D721Med (cell line): ENCODE data around the gene EDN1.

Experiments
- DNase-seq: peaks from one replicate; pipeline ENCODE4 v3.0.0; 2011; ENCODE audit warnings: low spot score; ENCODE audit not compliant: insufficient read length
- FAIRE-seq: peaks from 2 replicates; lab custom pipeline; 2011; peaks lifted over from hg19 to GRCh38; lab: Jason Lieb, UNC
- TF ChIP-seq, protein P1 (sequence below): IDR thresholded peaks from 2 replicates; pipeline ENCODE4 v1.5.1; 2012; ENCODE audit warnings: mild to moderate bottlenecking, control low read depth; ENCODE audit not compliant: insufficient read depth; ENCODE audit errors: missing control alignments

The EDN1 gene

DNA sequence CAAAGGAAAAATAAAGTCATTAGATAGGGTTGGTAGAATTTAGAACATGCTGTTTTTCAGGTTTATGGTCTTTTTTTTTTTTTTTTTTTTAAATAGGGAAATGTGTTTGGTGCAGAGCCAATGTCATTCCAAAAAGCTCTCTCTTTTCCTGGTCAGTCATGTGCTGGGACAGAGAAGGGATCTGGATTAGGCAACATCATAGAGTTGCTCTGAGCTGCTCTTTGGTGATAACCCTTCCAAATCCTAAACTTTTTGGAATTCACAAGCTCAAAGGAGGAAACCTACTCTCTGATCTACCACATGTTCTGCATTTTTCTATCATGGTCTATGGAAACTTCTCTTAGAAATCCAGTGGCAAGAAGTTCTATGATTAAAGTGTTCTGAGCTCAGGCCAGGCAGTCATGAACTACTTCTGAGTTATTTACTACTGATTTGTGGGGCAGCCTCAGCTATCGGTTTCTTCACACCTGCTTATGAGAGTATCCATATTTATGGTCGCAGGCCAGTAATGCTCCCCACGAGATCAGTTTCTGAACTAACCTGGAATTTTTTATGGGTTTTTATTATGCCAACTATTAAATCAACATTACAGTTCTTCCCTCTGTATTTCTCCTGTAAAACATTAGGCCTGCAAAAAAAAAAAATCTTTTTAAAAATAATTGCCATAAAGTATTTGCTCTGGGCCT lies 4.8 kb downstream of the EDN1 start:
- no peak for FAIRE-seq
- DNase-seq, result no peak
- TF ChIP-seq, protein P1, sequence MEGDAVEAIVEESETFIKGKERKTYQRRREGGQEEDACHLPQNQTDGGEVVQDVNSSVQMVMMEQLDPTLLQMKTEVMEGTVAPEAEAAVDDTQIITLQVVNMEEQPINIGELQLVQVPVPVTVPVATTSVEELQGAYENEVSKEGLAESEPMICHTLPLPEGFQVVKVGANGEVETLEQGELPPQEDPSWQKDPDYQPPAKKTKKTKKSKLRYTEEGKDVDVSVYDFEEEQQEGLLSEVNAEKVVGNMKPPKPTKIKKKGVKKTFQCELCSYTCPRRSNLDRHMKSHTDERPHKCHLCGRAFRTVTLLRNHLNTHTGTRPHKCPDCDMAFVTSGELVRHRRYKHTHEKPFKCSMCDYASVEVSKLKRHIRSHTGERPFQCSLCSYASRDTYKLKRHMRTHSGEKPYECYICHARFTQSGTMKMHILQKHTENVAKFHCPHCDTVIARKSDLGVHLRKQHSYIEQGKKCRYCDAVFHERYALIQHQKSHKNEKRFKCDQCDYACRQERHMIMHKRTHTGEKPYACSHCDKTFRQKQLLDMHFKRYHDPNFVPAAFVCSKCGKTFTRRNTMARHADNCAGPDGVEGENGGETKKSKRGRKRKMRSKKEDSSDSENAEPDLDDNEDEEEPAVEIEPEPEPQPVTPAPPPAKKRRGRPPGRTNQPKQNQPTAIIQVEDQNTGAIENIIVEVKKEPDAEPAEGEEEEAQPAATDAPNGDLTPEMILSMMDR, result no peak

DNA sequence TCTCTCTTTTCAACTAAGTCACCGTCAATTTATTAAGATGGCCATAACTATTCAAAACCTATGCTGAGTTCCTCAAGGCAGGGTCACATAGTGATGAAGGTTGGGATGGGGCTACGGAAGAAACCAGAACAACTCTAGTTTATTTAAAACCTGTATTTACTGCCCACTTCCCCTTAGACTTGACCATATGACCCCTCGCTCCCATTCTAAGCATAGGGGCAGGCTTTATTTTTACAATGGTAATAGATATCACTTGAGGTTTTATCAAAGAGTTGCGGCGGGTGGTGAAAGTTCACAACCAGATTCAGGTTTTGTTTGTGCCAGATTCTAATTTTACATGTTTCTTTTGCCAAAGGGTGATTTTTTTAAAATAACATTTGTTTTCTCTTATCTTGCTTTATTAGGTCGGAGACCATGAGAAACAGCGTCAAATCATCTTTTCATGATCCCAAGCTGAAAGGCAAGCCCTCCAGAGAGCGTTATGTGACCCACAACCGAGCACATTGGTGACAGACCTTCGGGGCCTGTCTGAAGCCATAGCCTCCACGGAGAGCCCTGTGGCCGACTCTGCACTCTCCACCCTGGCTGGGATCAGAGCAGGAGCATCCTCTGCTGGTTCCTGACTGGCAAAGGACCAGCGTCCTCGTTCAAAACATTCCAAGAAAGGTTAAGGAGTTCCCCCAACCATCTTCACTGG lies 5.5 kb downstream of the EDN1 start:
- TF ChIP-seq, protein P1, result no peak
- no peak for FAIRE-seq

DNA sequence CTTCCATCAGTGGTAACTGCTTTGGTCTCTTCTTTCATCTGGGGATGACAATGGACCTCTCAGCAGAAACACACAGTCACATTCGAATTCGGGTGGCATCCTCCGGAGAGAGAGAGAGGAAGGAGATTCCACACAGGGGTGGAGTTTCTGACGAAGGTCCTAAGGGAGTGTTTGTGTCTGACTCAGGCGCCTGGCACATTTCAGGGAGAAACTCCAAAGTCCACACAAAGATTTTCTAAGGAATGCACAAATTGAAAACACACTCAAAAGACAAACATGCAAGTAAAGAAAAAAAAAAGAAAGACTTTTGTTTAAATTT lies 6.1 kb downstream of the EDN1 start:
- TF ChIP-seq, protein P1, result no peak
- DNase-seq (no peak), FAIRE-seq (no peak)

More for the DNA sequence above, 5.5 kb downstream of the EDN1 start:
- no peak for DNase-seq

DNA sequence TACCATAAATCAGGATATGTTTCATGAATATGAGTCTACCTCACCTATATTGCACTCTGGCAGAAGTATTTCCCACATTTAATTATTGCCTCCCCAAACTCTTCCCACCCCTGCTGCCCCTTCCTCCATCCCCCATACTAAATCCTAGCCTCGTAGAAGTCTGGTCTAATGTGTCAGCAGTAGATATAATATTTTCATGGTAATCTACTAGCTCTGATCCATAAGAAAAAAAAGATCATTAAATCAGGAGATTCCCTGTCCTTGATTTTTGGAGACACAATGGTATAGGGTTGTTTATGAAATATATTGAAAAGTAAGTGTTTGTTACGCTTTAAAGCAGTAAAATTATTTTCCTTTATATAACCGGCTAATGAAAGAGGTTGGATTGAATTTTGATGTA lies 6.4 kb downstream of the EDN1 start:
- DNase-seq, result no peak
- TF ChIP-seq, protein P1, result no peak
- no peak for FAIRE-seq

DNA sequence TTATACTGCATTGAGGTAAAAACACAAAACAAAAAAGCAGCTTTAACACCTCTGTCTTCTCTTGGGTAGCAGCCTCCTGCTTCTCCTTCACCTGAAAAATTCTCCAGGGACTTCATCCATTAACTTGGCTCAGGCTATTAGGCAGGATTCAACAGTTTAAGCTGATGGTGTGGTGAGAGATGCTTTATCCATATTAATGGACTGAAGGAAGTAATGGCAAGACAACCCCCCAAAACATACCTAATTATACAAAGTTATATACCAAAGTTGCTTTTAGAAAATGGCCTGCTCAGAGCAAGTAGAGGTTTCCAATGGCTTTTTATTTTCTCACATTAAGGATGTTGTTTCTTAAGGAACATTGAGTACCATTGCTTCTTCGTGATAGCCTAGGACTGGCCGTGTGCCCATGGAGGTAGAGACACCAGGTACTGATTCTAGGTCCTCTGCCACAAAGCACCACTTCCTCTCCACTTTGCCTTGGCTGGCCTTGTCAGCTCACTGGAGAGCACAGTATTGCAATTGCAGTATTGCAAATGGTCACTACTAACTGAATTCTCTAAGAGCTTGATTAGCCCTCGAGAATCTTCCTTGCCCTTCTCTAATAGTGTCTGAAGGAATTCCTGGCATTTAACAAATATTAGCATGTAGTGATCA lies 7.3 kb downstream of the EDN1 start:
- TF ChIP-seq, protein P1, result no peak
- DNase-seq (no peak), FAIRE-seq (no peak)

DNA sequence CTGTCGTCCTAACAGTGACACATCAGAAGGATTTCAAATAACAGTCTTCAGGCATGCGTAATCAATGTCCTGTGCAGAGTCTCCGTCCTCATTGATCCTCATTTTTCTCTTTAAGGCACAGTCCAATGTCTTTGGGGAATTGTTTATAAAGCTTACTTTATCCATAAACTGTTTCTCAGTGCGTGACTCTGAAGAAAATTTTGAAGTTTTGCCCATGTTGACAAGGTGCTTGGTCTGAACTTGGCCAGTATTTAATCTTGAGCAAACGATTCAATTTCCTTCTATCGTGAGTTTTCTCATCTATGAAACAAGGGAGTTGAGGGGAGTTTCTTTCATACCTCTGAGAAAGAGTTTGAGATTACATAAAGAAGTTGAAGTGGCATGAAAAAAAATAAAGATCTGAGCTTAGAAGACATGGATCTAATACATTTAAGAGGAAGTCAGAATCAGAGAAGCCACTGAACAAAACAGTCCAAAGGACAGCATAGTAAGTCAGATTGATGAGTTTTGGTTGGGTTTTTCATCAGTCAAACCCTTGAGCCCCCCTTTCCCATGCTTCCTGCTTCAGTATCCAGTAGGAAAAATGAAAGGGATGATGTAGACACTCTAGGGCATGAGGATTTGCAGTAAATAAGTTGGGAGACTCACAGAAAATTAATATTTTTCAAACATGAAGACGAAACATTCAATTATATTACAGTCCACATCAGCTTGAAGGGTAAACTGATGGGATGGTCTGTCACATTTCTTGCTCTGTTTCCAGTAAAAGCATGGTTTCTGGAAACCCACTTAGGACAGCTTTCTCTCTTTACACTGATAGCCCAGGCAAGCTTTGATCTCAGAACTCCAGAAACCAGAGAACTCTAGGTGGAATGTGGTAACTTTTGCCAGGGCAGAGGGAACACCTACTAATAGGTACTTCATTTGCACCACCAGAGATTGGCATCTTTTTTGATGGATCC lies 8.1 kb downstream of the EDN1 start:
- no peak for DNase-seq
- TF ChIP-seq, protein P1, result no peak
- FAIRE-seq, result no peak
